ENCODE measurements around the gene HECA.

The HECA gene

GRCh38 chr6:139161169-139161568 is 26.3 kb downstream of the HECA start:
- no peak for DNase-seq (ENCODE audit: low read depth)

- peak; percentile 74 for DNase-seq (ENCODE audit: low read depth)
Observed at GRCh38 chr6:139161817-139162284, 27.0 kb downstream of the HECA start.

- DNase-seq (ENCODE audit: low read depth): no peak
Observed at GRCh38 chr6:139164001-139164400, 29.1 kb downstream of the HECA start.

GRCh38 chr6:139165324-139165723 is 30.4 kb downstream of the HECA start:
- no peak for DNase-seq (ENCODE audit: low read depth)

- no peak for DNase-seq (ENCODE audit: low read depth)
Observed at GRCh38 chr6:139166238-139166955, 31.5 kb downstream of the HECA start.

GRCh38 chr6:139166956-139167313 is 32.1 kb downstream of the HECA start:
- no peak for DNase-seq (ENCODE audit: low read depth)

- DNase-seq (ENCODE audit: low read depth): no peak
Observed at GRCh38 chr6:139172151-139172550, 37.3 kb downstream of the HECA start.

- DNase-seq (ENCODE audit: low read depth): no peak
Observed at GRCh38 chr6:139172567-139172966, 37.7 kb downstream of the HECA start.

GRCh38 chr6:139173172-139173571 is 38.3 kb downstream of the HECA start:
- DNase-seq (ENCODE audit: low read depth): no peak

GRCh38 chr6:139173822-139174221 is 38.9 kb downstream of the HECA start:
- no peak for DNase-seq (ENCODE audit: low read depth)

GRCh38 chr6:139174961-139175360 is 40.1 kb downstream of the HECA start:
- no peak for DNase-seq (ENCODE audit: low read depth)

GRCh38 chr6:139175389-139175948 is 40.6 kb downstream of the HECA start:
- DNase-seq (ENCODE audit: low read depth): no peak

- no peak for DNase-seq (ENCODE audit: low read depth)
Observed at GRCh38 chr6:139181236-139181635, 46.4 kb downstream of the HECA start.

- no peak for DNase-seq (ENCODE audit: low read depth)
Observed at GRCh38 chr6:139184047-139184446, 49.2 kb downstream of the HECA start.

GRCh38 chr6:139184459-139184858 is 49.6 kb downstream of the HECA start:
- DNase-seq (ENCODE audit: low read depth): no peak

GRCh38 chr6:139186242-139186641 is 51.4 kb downstream of the HECA start:
- no peak for DNase-seq (ENCODE audit: low read depth)

- DNase-seq (ENCODE audit: low read depth): no peak
Observed at GRCh38 chr6:139186692-139187091, 51.8 kb downstream of the HECA start.

GRCh38 chr6:139187489-139187888 is 52.6 kb downstream of the HECA start:
- no peak for DNase-seq (ENCODE audit: low read depth)

GRCh38 chr6:139189665-139190064 is 54.8 kb downstream of the HECA start:
- DNase-seq (ENCODE audit: low read depth): no peak

GRCh38 chr6:139194740-139195139 is 59.9 kb downstream of the HECA start:
- DNase-seq (ENCODE audit: low read depth): no peak

- DNase-seq (ENCODE audit: low read depth): no peak
Observed at GRCh38 chr6:139198529-139199288, 63.8 kb downstream of the HECA start.

- no peak for DNase-seq (ENCODE audit: low read depth)
Observed at GRCh38 chr6:139201378-139201777, 66.5 kb downstream of the HECA start.

GRCh38 chr6:139204978-139205377 is 70.1 kb downstream of the HECA start:
- DNase-seq (ENCODE audit: low read depth): no peak
